Measurements from ENCODE around the gene MAP3K5.

MAP3K5 gene

GRCh38 chr6:136749359-136749997 is 42.8 kb downstream of the MAP3K5 start:
- no peak for DNase-seq

DNA sequence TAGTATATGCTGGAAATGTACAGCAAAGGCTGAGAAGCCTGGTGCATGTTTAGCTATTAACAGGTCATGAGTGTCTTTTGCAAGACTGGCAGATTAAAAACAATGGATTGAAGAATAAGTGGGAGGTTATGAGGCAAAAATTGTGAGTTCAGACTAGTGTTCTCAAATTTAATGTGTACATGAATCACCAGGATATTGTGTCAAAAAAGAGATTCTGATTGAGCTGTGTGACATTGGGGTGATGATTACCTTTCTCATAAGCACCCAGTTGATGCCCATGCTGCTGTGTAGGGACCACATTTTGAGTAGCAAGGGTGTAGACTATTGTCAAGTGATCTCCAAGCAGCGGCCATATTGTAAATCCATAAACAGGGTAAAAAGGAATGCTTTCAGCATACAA is 44.8 kb downstream of the MAP3K5 start:
- DNase-seq, result no peak

GRCh38 chr6:136745300-136745699 is 47.0 kb downstream of the MAP3K5 start:
- DNase-seq, result no peak

DNA sequence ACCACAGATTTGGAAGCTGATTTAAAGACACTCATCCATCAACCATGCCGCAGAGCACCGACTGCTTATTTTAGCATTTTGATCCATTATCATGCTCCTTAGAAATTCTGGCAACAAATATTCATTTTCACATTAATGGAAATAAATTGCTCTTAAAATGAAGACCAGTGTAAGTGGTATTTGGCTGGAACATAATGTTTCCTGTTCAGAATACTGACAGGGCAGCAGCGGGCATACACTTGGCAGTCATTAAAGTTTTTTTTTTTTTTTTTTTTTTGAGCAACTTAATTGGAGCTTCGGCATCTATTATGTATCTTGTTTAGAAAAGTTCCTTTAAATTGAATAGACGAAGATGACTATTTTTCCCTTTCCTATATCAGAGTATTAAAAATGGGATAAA is 47.4 kb downstream of the MAP3K5 start:
- no peak for DNase-seq

- DNase-seq, result no peak
Measured at GRCh38 chr6:136742125-136742524, 50.2 kb downstream of the MAP3K5 start.

DNA sequence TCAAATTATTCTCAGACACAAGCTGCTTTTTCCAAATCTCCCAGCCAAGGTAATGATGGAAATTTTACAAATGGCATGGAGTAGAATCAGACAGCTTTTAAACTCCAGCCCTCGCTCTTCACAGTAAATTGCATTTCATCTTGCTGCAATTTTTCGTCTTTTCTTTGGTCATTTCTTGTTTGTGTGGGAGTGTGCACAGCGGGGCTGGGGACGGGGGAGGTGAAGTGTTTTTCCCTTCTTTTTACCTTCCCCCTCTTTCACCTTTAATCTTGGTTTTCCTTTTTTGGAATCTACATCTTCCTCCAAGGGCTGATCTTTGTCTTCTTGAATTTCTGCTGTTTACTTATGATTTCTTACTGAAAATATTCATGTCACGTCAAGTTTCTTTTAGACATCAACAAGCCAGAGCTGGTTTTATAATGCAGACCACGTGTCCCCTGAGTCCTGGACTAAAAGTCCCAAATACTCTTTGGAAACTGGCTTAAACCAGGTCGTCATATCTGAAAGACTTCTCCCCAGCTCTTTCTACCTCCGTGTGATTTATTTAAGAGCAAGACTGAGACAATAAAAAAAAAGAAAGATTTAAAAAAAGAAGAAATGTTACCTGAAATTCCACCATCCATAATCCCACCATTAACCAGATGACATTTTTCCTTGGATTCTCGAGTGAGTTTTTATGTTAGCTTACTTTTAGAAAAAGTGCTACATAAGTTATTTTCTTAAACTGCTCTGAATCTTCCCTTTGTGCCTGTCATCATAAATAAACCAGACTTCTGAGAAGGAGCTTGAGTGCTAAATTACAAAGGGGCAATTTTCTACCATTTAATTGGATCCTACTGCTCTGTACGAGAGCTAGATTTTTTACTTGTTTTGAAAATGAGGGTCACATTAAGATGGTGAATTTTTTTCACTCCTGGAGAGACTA is 52.0 kb downstream of the MAP3K5 start:
- no peak for DNase-seq

GRCh38 chr6:136739501-136739900 is 52.8 kb downstream of the MAP3K5 start:
- DNase-seq, result no peak

- no peak for DNase-seq
Measured at GRCh38 chr6:136739071-136739470, 53.2 kb downstream of the MAP3K5 start.

GRCh38 chr6:136738692-136739057 is 53.6 kb downstream of the MAP3K5 start:
- no peak for DNase-seq

- no peak for DNase-seq
Measured at GRCh38 chr6:136737871-136738691, 54.2 kb downstream of the MAP3K5 start.

DNA sequence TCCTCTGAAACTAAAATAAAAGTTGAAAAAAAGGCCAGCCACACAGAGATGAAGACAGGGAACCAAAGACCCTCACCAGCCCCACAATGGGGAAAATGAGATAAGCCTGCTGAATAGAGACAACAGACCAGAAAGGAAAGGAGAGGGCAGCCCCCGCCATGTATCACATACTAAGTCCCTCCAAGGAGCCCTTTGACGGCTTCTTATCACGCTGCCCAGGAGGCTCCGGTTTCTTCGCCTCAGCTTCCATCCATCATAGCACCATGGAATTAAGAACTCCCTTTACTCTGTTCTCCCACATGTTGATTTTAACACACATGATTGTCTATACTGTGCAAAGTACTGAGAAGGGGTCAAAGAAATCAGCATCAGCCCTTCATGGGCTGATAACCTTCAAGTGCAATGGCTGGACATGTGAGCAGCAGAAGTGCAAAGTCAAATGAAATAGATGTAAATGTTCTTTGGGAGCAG is 54.9 kb downstream of the MAP3K5 start:
- DNase-seq, result no peak

DNA sequence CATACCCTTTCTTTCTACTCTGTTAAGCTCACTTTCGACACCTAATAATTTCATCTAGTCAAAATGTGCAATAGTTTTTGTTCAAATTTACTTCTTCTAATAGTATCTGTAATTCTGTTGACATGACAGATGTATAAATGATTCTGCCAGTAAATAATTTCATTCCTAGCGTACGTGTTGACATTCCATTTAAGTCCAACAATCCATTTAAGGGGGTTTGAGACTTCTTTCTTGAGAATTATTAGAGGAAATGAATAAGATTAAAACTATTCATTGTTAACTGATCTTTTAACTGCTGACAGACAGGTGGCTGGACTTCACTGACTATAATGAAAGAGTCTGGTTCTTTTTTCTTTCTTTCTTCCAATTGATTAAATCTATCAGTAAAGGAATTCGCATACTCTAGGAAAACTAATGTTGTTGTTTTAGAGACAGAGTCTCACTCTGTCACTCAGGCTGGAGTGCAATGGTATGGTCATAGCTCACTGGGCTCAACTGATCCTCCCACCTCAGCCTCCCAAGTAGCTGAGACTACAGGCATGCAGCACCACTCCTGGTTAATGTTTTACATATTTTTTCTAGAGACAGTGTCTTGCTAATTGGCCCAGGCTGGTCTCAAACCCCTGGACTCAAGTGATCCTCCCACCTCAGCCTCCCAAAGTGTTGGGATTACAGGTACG is 55.9 kb downstream of the MAP3K5 start:
- DNase-seq, result no peak

- DNase-seq, result no peak
Measured at GRCh38 chr6:136734977-136735376, 57.3 kb downstream of the MAP3K5 start.

- no peak for DNase-seq
Measured at GRCh38 chr6:136732889-136733288, 59.4 kb downstream of the MAP3K5 start.

DNA sequence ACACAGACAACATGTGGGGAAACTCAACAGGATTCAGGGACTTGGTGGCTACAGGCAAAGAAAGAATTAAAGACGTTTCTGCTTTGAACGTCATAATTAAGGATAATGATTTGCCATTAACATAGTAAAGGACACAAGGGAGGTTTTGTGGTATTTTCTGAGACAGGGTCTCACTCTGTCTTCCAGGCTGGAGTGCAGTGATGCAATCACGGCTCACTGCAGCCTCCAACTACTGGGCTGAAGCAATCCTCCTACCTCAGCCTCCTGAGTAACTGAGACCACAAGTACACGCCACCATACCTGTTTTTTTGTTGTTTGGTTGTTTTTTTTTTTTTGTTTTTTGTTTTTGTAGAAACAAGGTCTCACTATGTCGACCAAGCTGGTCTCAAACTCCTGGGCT is 62.4 kb downstream of the MAP3K5 start:
- no peak for DNase-seq

DNA sequence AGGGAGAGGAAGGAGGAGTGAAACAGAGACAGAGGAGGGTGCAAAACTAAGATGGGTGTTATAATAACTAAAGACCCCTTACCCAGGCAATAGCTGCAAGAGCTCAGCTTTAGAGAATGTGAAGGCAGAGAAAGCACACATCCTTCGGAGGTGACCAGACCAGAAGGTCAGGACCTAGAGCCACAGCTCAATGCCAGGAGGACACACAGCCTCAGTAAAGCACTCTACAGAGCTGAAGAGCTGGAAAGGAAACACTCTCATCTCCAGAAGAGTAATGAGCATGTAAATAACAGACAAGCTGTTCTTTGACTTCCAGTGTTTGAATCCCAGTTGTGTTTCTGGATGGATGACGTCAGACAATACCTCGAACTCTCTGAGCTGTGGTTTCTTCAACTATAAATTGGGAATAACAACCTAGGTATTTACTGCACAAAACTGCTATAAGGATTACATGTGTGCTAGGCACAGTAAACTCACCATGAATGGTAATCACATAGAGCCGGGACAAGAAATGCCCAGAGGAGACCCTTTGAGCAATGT is 63.2 kb downstream of the MAP3K5 start:
- no peak for DNase-seq

GRCh38 chr6:136728033-136728939 is 64.0 kb downstream of the MAP3K5 start:
- no peak for DNase-seq

DNA sequence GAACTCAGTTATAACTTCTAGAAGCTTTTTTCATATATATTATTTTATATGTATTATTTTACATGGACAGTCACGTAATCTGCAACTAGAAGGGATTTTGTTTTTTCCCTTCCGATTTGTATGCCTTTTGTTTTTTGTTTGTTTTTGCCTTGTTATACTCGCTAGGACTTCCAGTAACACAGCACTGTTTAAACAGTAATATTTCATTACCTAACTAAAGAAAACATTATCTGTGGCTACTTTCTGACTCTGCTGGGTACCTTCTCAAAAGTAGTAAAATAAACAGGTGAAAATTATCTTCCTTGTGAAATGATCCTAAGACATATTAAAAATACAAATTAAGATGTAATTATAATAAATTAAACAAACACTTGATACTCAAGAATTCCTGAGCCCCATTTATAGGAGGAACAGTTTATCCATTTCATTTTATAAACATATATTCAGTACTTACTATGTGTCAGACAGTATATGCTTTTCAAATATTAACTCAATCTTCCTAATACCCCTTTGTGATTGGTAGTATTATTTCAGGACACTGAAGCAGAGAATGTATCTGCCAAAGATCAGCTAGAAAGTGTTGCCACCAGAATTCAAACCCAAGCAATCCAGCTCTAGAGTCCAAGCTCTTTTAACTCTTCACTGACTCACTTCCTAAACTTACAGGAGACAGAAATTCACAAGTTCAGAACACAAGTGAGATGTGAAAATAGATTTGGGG is 65.3 kb downstream of the MAP3K5 start:
- no peak for DNase-seq

DNA sequence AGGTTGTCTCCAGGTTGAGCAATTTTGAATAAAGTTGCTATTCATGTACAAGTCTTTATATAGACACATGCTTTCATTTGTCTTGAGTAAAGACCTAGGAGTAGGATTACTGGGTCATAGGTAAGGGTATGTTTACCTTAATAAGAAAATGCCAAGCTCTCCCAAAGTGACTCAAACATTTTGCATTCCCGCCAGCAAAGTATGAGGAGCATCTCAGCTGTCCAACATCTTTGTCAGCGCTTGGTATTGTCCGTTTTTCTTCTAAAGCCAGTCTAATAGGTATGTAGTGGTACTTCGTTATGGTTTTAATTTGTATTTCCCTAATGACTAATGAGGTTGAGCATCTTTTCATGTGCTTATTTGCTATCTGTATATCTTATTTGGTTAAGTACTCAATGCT is 67.2 kb downstream of the MAP3K5 start:
- no peak for DNase-seq

GRCh38 chr6:136723780-136724179 is 68.5 kb downstream of the MAP3K5 start:
- DNase-seq, result peak; percentile 63

DNA sequence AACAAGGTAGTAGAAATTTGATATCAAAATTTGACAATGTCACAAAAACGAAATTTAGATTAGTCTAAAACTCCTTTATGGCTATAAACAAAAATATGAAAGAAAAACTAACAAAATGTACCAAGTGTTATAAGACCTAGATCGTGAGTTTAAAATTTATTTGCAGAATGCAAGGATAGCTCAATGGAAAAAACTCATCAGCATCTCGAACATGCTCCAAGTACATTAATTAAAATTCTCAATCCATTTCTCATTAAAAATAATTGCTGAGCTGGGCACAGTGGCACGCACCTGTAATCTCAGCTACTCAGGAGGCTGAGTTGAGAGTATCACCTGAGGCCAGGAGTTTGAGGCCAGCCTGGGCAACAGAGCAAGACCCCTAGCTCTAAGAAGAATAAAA is 70.8 kb downstream of the MAP3K5 start:
- DNase-seq, result no peak
